GM21529 (cell line): ENCODE measurements around the gene KIF26B.
"Not testable (repeated sequence)": the region's sequence is repeated elsewhere in the genome, so short reads cannot be mapped to it uniquely, and the experiment has no call there.

Source experiments
- ATAC-seq: cut with Tn5 transposase; IDR thresholded peaks from one replicate; pipeline ENCODE4 v1.9.1; 2021; ENCODE audit not compliant: unreplicated experiment

KIF26B gene

GRCh38 chr1:245378311-245378722 is 223.5 kb downstream of the KIF26B start:
- no peak for ATAC-seq

- ATAC-seq = no peak
Observed at GRCh38 chr1:245378745-245379144, 224.0 kb downstream of the KIF26B start.

- no peak for ATAC-seq
Observed at GRCh38 chr1:245380790-245381535, 226.2 kb downstream of the KIF26B start.

GRCh38 chr1:245382981-245383380 is 228.2 kb downstream of the KIF26B start:
- no peak for ATAC-seq

- no peak for ATAC-seq
Observed at GRCh38 chr1:245383396-245384330, 228.9 kb downstream of the KIF26B start.

- ATAC-seq = no peak
Observed at GRCh38 chr1:245386297-245386971, 231.6 kb downstream of the KIF26B start.

- ATAC-seq = no peak
Observed at GRCh38 chr1:245388687-245389086, 233.9 kb downstream of the KIF26B start.

- ATAC-seq = no peak
Observed at GRCh38 chr1:245389873-245390272, 235.1 kb downstream of the KIF26B start.

GRCh38 chr1:245390975-245391374 is 236.2 kb downstream of the KIF26B start:
- ATAC-seq = no peak

GRCh38 chr1:245393694-245394093 is 238.9 kb downstream of the KIF26B start:
- ATAC-seq = no peak

- no peak for ATAC-seq
Observed at GRCh38 chr1:245395680-245396079, 240.9 kb downstream of the KIF26B start.

GRCh38 chr1:245396615-245397014 is 241.8 kb downstream of the KIF26B start:
- no peak for ATAC-seq

- ATAC-seq = no peak
Observed at GRCh38 chr1:245397771-245398170, 243.0 kb downstream of the KIF26B start.

- ATAC-seq = no peak
Observed at GRCh38 chr1:245398180-245398579, 243.4 kb downstream of the KIF26B start.

- ATAC-seq = no peak
Observed at GRCh38 chr1:245401881-245402587, 247.2 kb downstream of the KIF26B start.

- ATAC-seq = not testable (repeated sequence)
Observed at GRCh38 chr1:245402998-245403397, 248.2 kb downstream of the KIF26B start.

- no peak for ATAC-seq
Observed at GRCh38 chr1:245404527-245404926, 249.7 kb downstream of the KIF26B start.

- ATAC-seq = no peak
Observed at GRCh38 chr1:245404952-245405351, 250.2 kb downstream of the KIF26B start.

- no peak for ATAC-seq
Observed at GRCh38 chr1:245406426-245406825, 251.6 kb downstream of the KIF26B start.

GRCh38 chr1:245407983-245408382 is 253.2 kb downstream of the KIF26B start:
- no peak for ATAC-seq
